GM21786 (cell line): ENCODE data around the gene GALNT9.

Experiments
- ATAC-seq: cut with Tn5 transposase; IDR thresholded peaks from one replicate; pipeline ENCODE4 v1.9.1; 2021; ENCODE audit not compliant: unreplicated experiment

Gene GALNT9

DNA sequence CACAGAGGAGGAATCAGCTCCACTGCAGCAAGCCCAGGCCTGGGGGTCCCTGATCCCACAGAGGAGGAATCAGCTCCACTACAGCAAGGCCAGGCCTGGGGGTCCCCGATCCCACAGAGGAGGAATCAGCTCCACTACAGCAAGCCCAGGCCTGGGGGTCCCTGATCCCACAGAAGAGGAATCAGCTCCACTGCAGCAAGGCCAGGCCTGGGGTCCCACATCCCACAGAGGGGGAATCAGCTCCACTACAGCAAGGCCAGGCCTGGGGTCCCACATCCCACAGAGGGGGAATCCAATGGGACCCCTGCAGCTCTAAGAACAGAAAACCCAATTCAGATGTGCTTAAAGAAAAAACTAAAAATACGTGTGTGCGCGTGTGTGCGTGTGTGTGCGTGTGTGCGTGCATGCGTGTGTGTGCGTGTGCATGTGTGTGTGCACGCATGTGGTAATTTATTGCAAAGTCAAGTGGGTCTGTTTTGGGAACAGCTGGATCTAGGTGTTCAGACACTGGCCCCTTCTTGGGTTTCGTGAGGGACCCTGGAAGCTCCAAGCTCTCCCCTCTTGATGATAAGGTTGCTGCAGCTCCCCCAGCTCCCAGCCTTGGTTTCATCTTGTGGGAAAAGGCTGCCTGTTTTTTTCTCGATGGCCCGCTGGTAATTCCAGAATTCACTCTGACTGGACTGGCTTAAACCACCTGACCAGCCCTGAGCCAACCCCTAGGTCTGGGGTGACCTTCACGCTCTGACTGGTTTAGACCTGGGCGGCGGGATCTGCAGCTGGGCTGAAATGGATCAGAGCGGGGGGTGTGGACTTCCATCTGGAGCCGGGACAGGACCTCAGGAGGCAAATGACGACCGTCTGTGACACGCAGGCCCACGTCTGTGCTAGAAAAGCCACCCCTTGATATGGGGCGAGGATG is 47.1 kb downstream of the GALNT9 start:
- ATAC-seq: no peak

DNA sequence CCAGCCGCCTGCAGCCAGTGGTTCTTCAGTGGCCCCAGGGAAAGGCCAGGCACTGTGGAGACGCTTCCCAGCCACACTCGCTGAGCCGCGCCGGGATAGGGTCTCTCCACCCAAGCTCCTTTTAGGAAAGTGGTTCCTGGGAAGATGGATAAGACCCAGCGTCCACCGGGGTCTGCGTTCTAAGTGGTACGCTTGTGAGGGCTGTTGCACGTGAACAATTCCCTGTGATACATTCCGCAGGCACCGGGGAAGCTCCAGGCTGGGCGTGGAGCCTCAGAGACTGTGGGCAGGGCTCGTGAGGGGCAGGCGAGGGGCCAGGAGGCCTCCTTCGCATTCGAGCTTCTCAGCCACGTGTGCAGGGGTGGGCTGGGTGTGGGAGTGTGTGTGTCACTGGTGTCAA is 48.4 kb downstream of the GALNT9 start:
- no peak for ATAC-seq

DNA sequence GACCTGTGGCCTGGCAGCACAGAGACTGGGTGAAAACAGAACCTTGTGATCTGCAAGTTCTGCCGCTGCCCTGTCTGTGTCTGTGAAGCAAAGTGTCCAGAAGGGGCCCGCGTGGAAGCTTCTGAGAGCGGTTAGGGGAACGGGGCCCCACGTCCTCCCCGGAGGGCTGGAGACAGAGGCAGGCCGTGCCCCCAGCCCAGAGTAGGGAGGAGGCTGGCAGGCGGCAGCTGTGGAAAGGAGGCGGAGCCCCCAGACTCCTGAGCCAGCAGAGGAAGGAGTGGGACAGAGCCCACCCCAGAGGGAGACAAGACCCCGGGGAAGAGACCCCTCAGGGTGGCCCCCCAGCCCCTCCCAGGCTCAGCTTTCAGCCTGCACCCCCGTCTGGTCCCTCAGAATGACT is 49.0 kb downstream of the GALNT9 start:
- no peak for ATAC-seq

DNA sequence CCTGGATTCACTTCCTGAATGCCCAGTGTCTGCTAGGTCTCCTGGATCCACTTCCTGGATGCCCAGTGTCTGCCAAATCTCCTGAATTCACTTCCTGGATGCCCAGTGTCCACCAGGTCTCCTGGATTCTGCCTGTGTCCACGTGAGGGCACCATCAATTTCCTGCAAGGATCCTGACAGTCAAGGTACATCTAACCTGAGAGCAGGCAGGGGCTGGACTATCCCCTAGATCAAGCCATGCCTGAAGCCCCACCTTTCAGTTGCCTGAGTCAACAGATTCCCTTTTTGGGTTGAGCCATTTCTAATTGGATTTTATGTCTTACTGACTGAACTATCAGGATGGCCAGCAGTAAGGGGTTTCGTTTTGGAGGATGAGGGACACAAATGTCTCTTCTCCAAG is 49.5 kb downstream of the GALNT9 start:
- ATAC-seq: no peak

DNA sequence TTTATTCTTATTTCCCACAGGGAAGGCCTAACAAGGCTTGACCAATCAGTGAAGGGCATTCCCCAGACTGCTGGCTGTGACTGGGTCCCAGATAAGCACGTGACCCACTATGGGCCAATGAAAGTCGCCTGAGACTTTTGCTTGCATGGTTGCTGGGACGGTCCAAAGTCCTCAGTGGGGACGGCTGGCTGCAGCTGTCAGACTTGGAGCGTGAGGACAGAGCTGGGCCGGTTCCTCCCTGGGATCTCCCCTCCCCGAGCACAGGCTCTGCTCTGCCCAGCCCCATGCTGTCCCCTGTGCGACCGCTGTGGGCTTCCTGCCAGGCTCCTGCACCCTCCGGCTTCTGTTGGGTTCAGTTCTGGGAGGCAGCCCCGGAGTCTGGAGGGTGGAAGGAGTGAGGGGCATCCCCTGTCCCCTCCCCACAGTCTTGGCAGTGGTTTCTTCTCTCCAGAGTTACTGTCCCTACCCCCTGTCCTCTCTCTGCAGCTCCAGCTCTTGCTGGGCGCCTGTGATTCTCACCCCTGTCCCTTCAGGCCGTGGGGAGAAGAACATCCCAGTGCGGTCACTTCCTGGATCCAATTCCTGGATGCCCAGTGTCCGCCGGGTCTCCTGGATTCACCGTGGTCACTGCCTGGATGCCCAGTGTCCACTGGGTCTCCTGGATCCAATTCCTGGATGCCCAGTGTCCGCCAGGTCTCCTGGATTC is 50.1 kb downstream of the GALNT9 start:
- ATAC-seq: no peak

DNA sequence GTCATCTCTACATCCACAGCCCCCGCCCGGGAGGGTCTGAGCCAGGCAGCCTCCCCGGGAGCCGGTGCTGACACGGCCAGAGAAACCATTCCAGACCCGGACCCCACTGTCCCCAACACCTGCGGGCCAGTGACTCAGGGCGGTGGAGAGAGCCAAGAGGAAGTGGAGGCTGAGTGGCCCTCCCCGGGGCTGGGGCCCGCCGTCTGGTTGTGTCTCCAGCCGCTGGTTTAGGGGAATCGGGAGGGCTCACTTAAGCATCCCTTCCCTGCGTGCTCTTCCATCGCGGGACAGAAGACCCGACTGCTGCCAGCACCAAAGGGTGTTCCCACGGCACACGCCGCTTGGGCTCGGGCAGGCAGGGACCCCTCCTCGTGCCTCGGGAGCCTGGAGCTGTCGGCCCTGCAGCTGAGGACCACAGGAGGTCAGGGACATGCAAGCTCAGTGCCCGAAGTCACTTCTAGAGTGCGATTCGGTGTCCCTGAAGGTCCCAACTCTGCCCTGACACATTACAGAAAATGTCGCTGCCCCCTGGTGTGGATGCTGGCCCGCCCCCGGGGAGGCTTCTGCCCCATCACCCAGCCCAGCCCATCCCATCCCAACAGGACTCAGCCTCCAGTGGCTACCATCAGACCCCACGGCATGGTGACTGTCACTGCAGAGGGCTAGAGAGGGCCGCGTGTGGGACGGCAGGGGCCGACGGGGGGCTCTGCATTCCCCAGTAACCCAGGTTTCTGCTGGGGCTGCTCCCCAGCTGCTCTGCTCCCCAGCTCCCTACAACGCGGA is 50.8 kb downstream of the GALNT9 start:
- ATAC-seq: no peak

DNA sequence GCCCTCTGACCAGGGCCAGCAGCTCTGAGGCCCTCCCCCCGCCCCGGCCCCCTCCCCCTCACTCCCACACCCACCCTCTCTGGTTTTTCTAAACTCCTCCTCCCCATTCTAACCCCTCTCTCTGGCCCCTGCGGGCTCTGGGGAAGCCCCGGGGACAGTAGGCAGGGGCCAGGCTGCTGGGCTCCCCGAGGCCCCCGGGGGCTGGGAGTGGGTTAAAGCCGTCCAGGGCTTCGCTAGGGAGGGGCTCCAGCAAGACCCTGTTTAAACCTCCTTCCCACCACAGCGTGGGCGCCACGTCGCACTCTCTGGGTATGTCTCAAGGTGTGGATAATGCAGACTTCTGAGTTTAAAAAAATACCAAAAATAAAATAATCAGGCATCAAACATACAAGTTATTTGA is 51.4 kb downstream of the GALNT9 start:
- ATAC-seq: no peak

DNA sequence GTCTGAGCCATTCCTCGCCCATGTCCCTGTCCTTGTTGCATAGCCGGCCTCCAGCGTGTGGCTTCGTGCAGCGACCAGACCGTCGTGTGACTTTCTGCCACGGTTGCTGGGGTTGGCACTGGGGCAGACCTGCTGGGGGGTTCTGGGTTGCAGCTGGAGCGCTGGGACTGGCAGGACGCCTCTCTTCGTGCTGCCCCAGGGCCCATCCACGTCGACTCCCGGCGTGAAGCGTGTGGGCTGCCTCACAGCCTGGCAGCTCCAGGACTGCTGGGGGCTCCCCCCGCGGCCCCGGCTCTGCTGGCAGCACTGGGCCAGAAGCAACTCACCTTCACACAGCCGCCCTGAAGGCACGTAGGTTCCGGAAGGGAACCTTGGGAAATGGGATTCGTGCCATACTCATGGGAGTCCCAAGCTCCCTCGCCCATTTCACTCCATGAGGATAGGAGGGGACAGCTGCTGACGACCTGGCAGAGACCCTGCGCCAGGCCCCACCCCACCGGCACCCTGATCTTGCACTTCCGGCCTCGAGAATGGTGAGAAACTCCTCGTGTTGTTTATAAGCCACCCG is 51.9 kb downstream of the GALNT9 start:
- no peak for ATAC-seq

DNA sequence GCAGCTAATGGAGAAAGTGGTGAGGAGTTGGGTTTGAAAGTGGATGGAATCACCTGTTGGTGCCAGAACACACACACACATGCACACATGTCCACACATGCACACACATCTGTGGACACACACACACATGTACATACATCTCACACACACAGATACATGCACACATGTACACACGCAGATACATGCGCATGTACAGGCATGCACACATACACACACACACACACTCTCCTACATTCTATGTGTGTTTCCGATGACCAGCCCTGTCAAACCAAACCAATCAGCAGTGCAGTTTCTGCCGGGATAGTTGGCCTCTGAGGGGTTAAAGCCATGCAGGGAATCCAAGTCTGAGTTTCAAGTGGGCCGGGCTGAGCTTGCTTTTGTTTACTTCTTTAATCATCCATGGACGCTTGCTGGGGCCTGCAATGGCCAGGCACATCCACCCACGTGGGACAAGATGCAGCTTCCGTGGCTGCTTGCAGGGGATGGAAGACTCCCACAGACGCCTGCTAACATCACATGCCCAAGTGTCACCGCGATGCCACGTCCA is 52.5 kb downstream of the GALNT9 start:
- no peak for ATAC-seq

DNA sequence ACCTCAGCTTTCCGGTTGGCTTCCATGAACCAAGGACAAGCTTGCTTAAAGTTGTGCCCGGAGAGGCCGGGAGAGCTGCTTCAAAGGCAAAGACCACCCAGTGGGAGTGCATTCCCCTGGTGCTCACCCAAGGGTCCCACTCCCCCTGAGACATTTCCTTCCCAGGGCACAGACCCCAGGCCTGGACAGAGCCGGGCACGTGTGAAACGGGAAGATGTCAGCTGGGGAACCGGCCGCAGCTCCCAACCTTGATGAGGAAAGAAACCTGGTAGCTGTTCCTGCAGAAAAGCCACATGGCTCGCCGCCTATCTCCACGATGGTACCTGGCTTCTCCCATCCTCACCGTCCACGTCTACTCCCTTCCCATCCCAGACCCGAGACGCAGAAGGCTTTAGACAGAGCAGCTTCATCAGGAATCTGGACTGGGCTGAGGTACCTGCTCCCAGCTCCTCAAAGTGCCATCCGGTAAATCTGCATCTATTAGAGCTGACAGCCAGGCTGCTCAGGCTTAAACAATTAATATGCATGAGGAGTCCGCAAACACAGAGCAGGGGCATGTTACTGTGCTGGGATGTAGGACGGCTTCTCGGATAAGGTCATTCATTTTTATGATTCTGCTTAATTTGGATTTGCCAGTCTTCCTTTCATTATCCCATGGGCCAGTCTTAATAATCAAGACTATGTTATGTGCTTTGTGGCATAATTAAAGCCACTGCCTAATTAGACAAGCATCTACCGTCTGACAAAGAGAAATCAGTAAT is 53.1 kb downstream of the GALNT9 start:
- no peak for ATAC-seq

DNA sequence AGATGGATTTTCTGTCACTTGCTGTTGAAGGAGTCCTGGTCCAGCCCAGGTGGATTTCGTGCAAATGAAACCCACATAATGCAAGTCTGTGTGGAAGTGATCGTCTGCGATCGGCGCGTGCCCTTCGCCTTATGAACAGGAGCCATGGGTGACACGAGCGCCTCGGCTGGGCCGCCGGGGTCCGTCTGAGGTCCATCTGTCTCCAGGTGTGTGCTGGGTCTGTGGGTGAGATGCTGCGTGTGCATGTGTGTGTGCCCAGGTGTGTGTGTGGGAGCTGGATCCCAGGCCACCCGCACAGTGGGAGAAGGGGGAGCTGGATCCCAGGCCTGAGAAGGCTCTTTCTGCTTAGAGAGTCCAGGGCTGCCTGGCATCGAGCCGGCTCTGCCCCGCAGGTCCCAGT is 53.8 kb downstream of the GALNT9 start:
- no peak for ATAC-seq

DNA sequence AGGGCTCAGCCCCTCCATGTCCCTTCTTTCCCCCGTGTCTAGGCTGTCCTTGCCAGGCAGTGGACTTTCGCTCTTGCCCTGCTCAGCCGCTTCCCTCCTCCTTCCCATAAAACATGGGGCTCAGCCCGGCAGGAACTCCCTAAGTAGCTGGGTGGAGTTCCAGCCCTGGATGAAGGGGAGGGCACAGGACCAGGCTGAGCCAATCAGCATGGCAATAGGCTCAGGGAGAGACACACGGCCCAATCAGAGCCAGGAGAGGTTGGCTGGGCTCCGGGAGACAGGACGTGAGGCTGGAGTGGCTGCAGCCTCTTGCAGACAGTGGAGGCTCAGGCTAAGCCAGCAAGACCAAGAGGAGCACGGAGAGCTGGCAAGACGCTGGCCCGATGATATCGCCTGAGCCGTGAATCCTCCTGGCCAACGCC is 54.3 kb downstream of the GALNT9 start:
- ATAC-seq: no peak

DNA sequence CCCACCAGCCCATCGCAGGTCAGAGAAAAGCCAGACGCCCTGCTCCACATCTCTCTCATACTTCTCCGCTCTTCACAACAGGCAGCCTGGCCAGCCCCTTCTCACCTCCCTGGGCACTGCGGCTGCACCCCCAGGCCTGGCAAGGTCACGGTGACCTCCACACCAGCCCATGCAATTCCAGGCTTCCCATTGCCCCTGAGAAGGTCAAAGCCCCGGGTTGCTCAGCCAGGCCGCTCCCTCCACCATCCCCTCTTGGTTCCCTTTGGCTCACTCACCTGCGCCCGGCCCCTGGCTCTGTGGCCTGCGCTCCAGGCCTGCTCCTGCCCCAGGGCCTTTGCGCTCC is 55.4 kb downstream of the GALNT9 start:
- ATAC-seq: no peak

DNA sequence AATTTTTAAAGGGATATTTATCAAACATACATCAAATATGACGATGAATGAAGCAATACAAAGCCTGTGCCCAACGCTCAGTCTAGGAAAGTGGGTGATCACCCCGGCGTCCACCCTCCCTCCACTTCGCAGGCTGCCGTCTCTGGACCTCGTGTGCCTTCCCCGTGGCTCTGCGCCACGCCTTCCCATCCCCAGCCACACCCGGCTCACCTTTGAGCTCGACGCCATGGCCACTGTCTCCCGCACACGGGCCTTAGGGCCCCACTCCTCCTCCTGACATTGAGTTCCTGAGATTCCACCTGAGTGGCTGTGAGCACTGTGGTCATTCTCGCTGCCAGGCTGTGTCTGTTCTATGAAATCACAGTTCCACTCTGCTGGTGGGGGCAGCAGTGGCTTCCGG is 56.7 kb downstream of the GALNT9 start:
- no peak for ATAC-seq

DNA sequence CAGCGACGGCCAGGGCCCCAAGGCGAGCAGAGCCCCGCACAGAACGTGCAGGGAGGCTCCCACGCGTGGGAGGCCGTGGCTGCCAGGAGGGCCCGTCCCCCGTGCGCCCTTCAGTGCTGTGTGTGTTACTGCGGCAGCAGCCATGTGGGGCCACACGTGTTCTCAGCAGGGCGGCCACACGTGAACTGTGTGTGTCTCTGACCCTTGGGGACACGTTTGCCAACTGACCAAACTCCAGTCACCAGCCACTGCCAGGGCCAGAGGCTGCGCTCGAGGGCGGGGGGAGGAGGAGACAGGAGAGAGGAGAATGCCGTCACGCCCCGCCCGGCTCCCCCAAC is 57.7 kb downstream of the GALNT9 start:
- ATAC-seq: no peak

DNA sequence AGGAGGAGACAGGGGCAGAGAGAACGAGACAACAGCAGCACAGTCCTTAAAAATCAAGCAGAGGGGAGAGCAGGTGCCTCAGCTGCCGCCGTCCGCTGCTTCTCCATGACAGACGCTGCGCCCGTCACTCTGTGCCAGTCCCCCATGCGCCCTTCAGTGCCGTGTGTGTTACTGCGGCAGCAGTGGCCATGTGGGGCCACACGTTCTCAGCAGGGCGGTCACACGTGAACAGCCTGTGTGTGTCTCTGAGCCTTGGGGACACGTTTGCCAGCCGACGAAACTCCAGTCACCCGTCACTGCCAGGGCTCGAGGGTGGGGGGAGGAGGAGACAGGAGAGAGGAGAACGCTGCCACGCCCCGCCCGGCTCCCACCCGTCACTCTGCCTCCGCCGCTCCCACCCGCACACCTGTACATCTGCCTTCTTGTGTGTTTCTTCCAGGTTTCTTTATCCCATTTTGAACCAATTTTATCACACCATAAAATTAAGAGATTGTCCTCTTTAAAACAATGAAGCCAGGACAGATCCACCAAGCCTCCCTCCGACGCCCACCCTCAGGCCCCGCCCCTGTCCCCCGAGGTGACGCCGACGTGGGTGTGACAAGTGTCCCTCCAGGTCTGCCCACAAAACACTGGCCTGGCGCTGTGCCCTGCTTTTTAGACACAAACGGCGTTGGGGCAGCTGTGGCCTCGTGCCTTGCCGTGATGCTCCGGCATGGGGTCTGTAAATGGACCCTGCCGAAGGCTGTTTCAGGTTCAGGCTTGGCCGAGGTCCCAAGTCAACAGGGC is 58.2 kb downstream of the GALNT9 start:
- no peak for ATAC-seq

DNA sequence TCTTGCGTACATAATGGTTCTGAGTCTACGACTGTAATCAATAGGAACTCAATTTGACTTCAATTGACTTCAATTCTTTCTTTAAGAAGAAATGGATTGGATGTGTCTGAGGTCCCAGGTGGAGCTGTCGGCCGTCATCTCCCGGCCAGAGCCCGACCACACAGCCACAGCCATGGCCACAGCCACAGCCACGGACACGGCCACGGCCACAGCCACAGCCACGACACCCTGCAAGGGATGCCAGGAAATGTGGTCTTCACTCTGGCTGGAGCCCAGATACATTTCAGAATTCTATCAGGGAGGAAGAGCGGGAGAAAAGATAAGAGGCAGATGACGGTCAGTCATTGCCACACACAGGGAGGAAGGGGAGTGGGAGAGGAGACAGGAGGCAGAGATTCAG is 58.9 kb downstream of the GALNT9 start:
- no peak for ATAC-seq

DNA sequence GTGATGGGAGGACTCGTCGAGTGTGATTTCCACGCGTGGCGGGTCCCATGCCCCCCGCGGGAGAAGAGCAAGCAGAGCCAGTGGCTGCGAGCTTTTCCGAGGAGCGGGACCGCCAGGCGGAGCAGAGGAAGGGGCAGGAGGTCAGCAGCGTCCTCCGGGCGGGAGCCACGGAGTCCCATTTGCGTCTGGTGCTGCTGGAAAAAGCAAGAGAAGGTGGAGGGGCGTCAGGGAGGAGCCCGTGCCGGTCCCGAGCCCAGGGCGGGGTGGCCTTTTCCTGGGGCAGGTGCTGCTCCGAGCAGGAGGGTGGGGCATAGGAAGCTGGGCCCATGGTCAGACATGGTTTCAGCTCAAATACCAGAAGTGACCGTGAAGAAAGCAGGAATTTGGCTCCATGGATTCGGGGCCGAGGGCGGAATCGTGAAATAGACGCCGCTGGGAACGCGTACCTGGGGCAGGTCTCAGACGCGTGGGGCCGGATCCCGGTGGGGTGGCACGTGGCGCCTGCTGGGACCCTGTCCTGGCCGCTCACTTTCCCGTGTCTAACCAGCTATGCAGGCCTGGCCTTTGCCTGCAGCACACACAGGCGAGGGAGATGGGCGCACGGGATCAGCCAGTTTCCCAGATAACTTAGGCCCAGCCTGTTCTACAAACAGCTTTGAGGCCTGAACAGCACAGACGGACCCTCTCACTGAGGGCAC is 60.0 kb downstream of the GALNT9 start:
- no peak for ATAC-seq

DNA sequence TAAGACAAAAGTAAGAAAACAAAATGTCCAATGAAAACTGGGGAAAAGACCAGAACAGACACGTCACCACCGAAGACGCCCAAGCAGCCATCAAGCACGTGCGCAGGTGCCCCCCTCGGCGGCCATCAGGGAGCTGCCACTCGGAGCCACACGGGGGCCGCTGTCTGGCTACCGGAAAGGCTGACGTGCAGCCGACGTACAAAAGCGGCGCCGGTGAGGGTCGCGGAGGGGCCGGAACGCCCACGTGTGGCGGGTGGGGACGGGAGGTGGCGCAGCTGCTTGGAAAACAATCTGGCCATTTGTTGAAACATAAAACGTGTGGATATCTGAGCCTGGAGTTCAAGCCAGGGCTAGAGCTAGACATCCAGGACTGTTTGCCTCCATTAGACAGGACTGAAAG is 60.7 kb downstream of the GALNT9 start:
- ATAC-seq: no peak
